Sigmoid colon (tissue), 7 donors: ENCODE data around the gene PRKAR2A. TPM values are rescaled to one million over a fixed set of nuclear protein-coding genes. Genes with fewer than 3 reads are reported as not detected.
"Not testable (repeated sequence)": the region's sequence is repeated elsewhere in the genome, so short reads cannot be mapped to it uniquely, and the experiment has no call there.

Experiments used
- DNase-seq: peaks from one replicate; pipeline ENCODE4 v3.0.0-alpha.2; 2019
- H3K27ac ChIP-seq, 4 donors: fragments of 200-600 bp; sonication (generic); one replicate each; pipeline ENCODE4 v1.5.1; 2016 to 2019; ENCODE audit warnings: mild to moderate bottlenecking in 1 of 4
- H3K27me3 ChIP-seq, 3 donors: fragments of 200-600 bp; sonication (generic); one replicate each; pipeline ENCODE4 v1.5.1; 2019; ENCODE audit warnings: mild to moderate bottlenecking in 1 of 3
- H3K36me3 ChIP-seq, 4 donors: fragments of 200-600 bp; sonication (generic); one replicate each; pipeline ENCODE4 v1.5.1; 2016 to 2019
- H3K4me1 ChIP-seq, 4 donors: fragments of 200-600 bp; sonication (generic); one replicate each; pipeline ENCODE4 v1.5.1; 2017 to 2019
- H3K4me3 ChIP-seq, 4 donors: fragments of 200-600 bp; sonication (generic); one replicate each; pipeline ENCODE4 v1.5.1; 2017 to 2019; ENCODE audit warnings: mild to moderate bottlenecking in 2 of 4, moderate library complexity in 1 of 4
- H3K9me3 ChIP-seq, 4 donors: fragments of 200-600 bp in 3 of 4; sonication (generic) in 3 of 4; one replicate each; pipeline versions ENCODE4 v1.5.1 to v1.6.1; 2013 to 2019
- EP300 ChIP-seq, 4 donors: sonication (generic); formaldehyde crosslinking; IDR thresholded peaks; one replicate each; pipeline ENCODE4 v1.6.1; 2017; ENCODE audit warnings: antibody characterized with exemption in 4 of 4
- POLR2A ChIP-seq, 2 donors: fragments of 450-650 bp; IDR thresholded peaks; one replicate each; pipeline ENCODE4 v1.6.1; 2016; ENCODE audit warnings: antibody characterized with exemption in 2 of 2, mild to moderate bottlenecking in 2 of 2, moderate library complexity in 2 of 2
- POLR2AphosphoS5 ChIP-seq, 4 donors: sonication (generic); formaldehyde crosslinking; IDR thresholded peaks; one replicate each; pipeline ENCODE4 v1.6.1; 2017; ENCODE audit warnings: antibody characterized with exemption in 4 of 4
- WGBS, 2 donors: extraction: QIAGEN DNeasy Blood & Tissue Kit; methylation state at CpG; one replicate each; pipeline ENCODE4 v1.1.7; 2013; 5-methylcytosine and 5-hydroxymethylcytosine counted together
- intact Hi-C: fragments of 100-400 bp; cut with DNase I; formaldehyde crosslinking; loops from one replicate; pipeline ENCODE4 v1.15.1; 2023
- polyA plus RNA-seq, 3 donors: library from polyadenylated mRNA; stranded (reverse); fragments of 200-250 nt; gene quantifications; one replicate each; pipeline ENCODE4 v1.2.3, GENCODE V29; 2013
- total RNA-seq, 4 donors: library from RNA; depleted of rRNA; stranded (reverse); fragments of >200 nt; gene quantifications; one replicate each; pipeline ENCODE4 v1.1.0, GENCODE V29; 2016
- TF ChIP-seq, protein P1 (sequence below), 4 experiments: fragments of 450-650 bp in 3 of 4; fragments of 200-600 bp in 1 of 4; IDR thresholded peaks; one replicate each; pipeline ENCODE4 v1.5.1; 2016 to 2019; ENCODE audit warnings: antibody characterized with exemption in 4 of 4, mild to moderate bottlenecking in 3 of 4, moderate library complexity in 2 of 4
- donor health status: healthy with polysubstance abuse.
- donor health status: Bipolar disorder and iron deficiency.
- donor health status: healthy.

Gene PRKAR2A
- total and polyA plus RNA-seq, 7 donors, result 9.6 to 64.5 (median 23.9) TPM

DNA sequence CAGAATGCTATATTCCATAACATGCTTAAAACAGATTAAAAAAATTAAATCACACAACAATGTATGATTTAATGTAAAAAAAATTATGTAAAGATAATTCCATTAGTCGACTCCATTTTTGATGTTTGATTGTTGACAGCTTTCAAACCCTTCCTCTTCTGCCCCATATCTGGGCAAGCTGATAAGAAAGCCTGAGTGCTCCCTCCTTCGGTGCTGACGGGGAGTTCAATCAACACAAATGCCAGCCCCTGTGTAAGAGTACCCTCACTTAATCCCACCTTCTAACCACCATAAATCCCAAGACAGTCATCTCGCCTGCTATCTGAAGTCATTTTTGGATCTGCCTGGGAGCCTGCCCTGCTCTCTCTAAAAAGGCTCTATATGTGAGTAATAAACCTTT lies 70.8 kb downstream of the PRKAR2A start:
- H3K4me3 ChIP-seq, result no peak overlapping the region
- DNase-seq, result no peak
- H3K9me3 ChIP-seq, result no peaks in the 10 kb centered on the region
- H3K4me1 ChIP-seq, result no peaks in the 10 kb centered on the region
- H3K27me3 ChIP-seq, result no peaks in the 10 kb centered on the region
- WGBS, 2 donors, result 93% methylated on average over 4 of the region's 4 CpGs
- TF ChIP-seq POLR2AphosphoS5 (IDR thresholded peaks at IDR 0.05) (no peak), POLR2A (IDR thresholded peaks at IDR 0.05) (no peak), EP300 (IDR thresholded peaks at IDR 0.05) (no peak)
- TF ChIP-seq, protein P1, sequence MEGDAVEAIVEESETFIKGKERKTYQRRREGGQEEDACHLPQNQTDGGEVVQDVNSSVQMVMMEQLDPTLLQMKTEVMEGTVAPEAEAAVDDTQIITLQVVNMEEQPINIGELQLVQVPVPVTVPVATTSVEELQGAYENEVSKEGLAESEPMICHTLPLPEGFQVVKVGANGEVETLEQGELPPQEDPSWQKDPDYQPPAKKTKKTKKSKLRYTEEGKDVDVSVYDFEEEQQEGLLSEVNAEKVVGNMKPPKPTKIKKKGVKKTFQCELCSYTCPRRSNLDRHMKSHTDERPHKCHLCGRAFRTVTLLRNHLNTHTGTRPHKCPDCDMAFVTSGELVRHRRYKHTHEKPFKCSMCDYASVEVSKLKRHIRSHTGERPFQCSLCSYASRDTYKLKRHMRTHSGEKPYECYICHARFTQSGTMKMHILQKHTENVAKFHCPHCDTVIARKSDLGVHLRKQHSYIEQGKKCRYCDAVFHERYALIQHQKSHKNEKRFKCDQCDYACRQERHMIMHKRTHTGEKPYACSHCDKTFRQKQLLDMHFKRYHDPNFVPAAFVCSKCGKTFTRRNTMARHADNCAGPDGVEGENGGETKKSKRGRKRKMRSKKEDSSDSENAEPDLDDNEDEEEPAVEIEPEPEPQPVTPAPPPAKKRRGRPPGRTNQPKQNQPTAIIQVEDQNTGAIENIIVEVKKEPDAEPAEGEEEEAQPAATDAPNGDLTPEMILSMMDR (IDR thresholded peaks at IDR 0.05), result no peak
- peaks cover 0 to 78% (median 14%) of the 10 kb centered on the region in 4 donors for H3K36me3 ChIP-seq
- H3K27ac ChIP-seq, result no peak overlapping the region
- intact Hi-C loops, result no loop called here

DNA sequence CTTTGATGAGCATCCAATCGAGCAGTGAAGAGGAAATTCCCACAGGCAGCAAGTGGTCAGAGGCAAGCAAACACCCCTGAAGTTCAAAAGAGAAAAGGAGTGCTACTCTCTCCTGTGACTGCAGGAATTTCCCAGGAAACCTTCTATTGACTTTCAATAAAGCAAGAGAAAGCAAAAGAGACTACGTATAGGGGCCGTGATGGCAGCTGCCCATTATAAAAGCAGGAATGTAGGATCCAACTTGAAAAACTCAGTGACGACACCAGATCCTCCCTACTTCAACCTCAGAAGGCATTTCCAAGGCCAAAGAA lies 77.5 kb downstream of the PRKAR2A start:
- no peaks in the 10 kb centered on the region for H3K9me3 ChIP-seq
- 79 to 89% methylated on average over 4 of the region's 4 CpGs for WGBS, 2 donors
- no peak for TF ChIP-seq EP300 (IDR thresholded peaks at IDR 0.05)
- no peak for TF ChIP-seq POLR2A (IDR thresholded peaks at IDR 0.05)
- TF ChIP-seq, protein P1 (IDR thresholded peaks at IDR 0.05), result no peak
- TF ChIP-seq POLR2AphosphoS5 (IDR thresholded peaks at IDR 0.05), result no peak
- H3K4me1 ChIP-seq, result no peaks in the 10 kb centered on the region
- intact Hi-C loops, result no loop called here
- H3K4me3 ChIP-seq, result no peak overlapping the region
- no peak for DNase-seq
- H3K27me3 ChIP-seq, result no peaks in the 10 kb centered on the region
- H3K27ac ChIP-seq, result no peak overlapping the region
- H3K36me3 ChIP-seq, result peaks cover under 1 to 79% (median 20%) of the 10 kb centered on the region in 4 donors

DNA sequence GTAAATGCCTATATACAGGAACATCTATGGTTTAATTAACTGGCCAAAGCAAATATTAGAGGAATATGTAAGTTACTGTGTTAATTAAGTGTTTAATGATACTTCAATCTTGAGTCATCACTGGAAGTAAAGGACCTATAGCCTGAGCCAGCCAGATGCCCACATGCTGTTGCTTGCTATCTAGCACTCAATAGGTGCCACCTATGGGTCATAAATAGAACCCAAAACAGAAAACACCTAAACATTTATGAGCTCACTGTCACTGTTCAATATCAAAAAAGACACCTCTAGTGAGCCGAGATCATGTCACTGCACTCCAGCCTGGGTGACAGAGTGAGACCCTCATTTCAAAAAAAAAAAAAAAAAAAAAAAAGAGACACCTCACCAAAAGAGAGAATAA lies 82.3 kb downstream of the PRKAR2A start:
- peaks cover 6 to 81% (median 18%) of the 10 kb centered on the region in 4 donors for H3K36me3 ChIP-seq

DNA sequence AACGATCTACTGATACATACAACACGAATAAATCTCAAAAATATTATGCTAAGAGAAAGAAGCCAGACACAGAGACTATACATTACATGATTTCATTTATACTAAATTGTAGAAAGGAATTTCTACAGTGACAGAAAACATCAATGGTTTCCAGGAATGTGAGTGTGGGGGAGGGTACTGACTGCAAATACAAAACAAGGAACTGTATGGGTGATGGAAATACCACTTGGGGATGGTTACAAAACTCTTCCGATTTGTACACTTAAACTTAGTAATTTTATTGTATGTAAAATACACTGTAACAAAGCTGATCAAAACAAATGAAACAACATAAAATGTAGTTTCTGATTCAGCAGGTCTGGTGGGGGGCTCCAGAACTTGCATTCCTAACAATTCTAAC lies 84.9 kb downstream of the PRKAR2A start:
- intact Hi-C loops, result no loop called here
- WGBS, 2 donors, result 79 to 90% methylated on average over 3 of the region's 3 CpGs

More for the DNA sequence above, 82.3 kb downstream of the PRKAR2A start:
- Histone ChIP-seq H3K9me3 (no peaks in the 10 kb centered on the region), H3K4me3 (no peak overlapping the region), H3K4me1 (no peaks in the 10 kb centered on the region), H3K27ac (no peak overlapping the region), H3K27me3 (no peaks in the 10 kb centered on the region)
- DNase-seq, result no peak
- TF ChIP-seq, protein P1 (IDR thresholded peaks at IDR 0.05), result no peak
- TF ChIP-seq EP300 (IDR thresholded peaks at IDR 0.05), result no peak
- TF ChIP-seq POLR2A (IDR thresholded peaks at IDR 0.05), result no peak
- no peak for TF ChIP-seq POLR2AphosphoS5 (IDR thresholded peaks at IDR 0.05)
- 30 to 75% methylated on average over 1 of the region's 1 CpG for WGBS, 2 donors
- intact Hi-C loops, result no loop called here

DNA sequence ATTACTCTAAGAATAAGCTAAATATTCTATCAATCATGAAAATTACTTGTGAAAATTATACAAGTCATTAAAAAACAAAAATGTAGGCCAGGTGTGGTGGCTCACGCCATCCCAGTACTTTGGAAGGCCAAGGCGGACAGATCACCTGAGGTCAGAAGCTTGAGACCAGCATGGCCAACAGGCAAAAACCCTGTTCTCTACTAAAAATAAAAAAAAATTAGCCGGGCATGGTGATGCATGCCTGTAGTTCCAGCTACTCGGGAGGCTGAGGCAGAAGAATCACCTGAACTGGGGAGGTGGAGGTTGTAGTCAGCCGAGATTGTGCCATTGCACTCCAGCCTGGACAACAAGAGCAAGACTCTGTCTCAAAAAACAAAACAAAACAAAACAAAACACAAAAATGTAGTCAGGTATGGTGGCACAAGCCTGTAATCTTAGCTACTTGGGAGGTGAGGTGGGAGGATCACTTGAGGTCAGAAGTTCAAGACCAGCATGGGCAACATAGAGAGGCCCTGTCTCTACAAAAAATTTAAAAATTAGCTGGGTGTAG lies 87.6 kb downstream of the PRKAR2A start:
- H3K27ac ChIP-seq, intact Hi-C loops, DNase-seq, H3K4me3 ChIP-seq, H3K9me3 ChIP-seq, H3K4me1 ChIP-seq, H3K27me3 ChIP-seq: not testable (repeated sequence)
- WGBS, 2 donors, result 96 to 97% methylated on average over 5 of the region's 5 CpGs
- H3K36me3 ChIP-seq, result peaks cover 5 to 81% (median 20%) of the 10 kb centered on the region in 4 donors

More for the DNA sequence above, 84.9 kb downstream of the PRKAR2A start:
- Histone ChIP-seq H3K27ac (no peak overlapping the region), H3K36me3 (peaks cover 6 to 76% (median 17%) of the 10 kb centered on the region in 4 donors), H3K27me3 (no peaks in the 10 kb centered on the region), H3K4me1 (no peaks in the 10 kb centered on the region), H3K9me3 (no peaks in the 10 kb centered on the region), H3K4me3 (no peak overlapping the region)
- TF ChIP-seq POLR2A (IDR thresholded peaks at IDR 0.05) (no peak), EP300 (IDR thresholded peaks at IDR 0.05) (no peak), POLR2AphosphoS5 (IDR thresholded peaks at IDR 0.05) (no peak)
- TF ChIP-seq, protein P1 (IDR thresholded peaks at IDR 0.05), result no peak
- DNase-seq, result no peak

DNA sequence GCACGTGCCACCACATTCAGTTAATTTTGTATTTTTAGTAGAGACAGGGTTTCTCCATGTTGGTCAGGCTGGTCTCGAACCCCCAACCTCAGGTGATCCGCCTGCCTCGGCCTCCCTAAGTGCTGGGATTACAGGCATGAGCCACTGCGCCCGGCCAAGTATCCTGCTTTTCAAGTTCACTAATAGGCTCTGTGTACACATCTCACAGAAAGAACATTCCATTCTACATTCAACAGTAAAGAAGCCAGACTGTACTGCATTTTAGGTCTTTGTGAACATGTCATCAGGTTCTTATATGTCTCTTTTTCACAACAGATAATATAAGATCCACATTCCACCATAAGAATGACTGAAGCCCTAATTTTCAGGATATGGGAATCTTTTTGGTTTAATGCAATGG lies 88.1 kb downstream of the PRKAR2A start:
- H3K4me3 ChIP-seq, H3K27me3 ChIP-seq, H3K27ac ChIP-seq, H3K4me1 ChIP-seq, H3K9me3 ChIP-seq, intact Hi-C loops, DNase-seq: not testable (repeated sequence)
- 96% methylated on average over 6 of the region's 6 CpGs for WGBS, 2 donors
- H3K36me3 ChIP-seq, result peaks cover 0 to 77% (median 15%) of the 10 kb centered on the region in 4 donors
